ENCODE results near the gene RNASET2.
"Not testable (repeated sequence)": the region's sequence is repeated elsewhere in the genome, so short reads cannot be mapped to it uniquely, and the experiment has no call there.

The RNASET2 gene

GRCh38 chr6:166970091-166970490 lies 13.7 kb upstream of the RNASET2 start:
- DNase-seq: no peak
- ATAC-seq: no peak

DNA sequence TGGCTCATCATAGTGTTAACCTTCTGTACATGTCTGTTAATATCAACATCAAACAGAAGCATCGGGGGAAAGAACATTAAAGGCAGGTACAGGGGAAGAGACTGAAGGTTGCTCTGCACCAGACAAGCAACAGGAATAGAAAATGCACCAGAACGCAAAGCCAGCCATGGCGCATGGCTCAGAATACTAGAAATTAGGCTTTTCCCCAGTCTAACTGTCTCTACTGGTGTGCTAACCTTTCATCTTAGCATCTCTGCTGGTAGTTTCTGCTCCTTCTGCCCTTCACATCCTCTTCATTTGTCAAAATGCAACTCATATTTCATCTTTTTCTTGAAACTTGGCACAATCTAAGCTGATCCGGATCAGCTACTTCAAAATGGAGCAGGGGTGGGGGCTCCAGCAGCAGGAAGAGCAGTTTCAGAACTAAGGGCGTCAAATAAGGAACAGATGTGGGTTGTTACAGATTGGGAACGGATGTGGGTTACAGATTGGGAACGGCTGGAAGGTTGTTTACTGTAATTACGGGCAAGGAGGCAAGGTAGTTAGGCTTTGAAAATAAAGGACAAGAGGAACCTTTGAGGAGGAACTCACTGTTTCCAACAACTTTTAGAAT lies 13.1 kb upstream of the RNASET2 start:
- no peak for DNase-seq
- no peak for ATAC-seq

- ATAC-seq (no peak), DNase-seq (no peak)
Observed at GRCh38 chr6:166966268-166966667, 9.9 kb upstream of the RNASET2 start.

DNA sequence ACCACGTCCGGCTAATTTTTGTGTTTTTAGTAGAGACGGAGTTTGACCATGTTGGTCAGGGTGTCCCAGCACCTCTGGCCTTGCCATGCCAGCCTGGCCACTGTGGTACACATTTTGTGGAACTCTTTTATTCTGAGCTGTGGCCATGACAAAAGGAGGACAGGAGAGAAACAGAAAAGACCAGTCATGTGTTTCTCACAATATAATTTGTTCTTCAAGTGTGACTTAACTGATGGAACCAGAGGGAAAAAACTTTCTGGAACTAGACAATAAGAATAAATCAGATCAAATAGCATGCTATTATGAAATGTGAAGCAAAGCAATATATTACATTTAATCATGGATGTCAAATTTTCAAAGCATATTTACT lies 4.2 kb upstream of the RNASET2 start:
- DNase-seq (no peak), ATAC-seq (no peak)

- ATAC-seq (no peak), DNase-seq (no peak)
Observed at GRCh38 chr6:166959911-166960608, 3.7 kb upstream of the RNASET2 start.

- DNase-seq (peak; percentile 47), ATAC-seq (no peak)
Observed at GRCh38 chr6:166958926-166959861, 2.8 kb upstream of the RNASET2 start.

GRCh38 chr6:166957805-166958076 lies 1.4 kb upstream of the RNASET2 start:
- ATAC-seq (no peak), DNase-seq (no peak)

DNA sequence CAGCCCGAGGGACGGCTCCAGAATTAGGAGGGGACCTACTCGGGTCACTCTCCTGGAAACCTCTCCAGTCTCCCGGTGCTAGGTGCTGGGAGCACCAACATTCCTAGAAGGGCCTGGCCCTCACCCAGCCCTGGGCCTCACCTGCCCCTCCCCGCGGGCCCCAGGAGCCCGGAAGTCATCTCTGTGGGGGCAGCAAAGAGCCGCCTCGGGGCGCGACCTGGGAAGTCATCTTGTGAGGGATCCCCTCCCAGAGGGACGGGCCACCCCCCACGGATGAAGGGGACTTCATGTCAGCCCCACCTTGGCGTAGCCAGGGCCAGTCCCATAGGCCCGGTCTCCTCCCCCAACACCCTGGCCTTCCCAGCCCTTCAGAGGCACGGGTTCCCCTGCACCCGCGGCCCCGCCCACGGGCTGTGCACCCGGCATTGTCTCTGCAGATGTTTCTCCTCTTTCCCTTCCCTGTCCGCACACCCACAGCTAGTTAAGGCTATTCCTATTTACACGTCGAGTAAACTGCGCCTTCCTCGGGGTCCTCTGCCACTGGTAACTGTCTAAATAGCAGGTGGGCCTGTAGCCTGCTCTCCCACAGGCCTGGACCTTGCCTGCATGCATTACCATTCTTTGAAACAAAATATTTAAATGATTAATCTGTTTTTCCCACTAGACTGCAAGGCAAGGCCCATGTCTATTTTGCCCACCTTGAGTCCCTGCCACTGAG lies 896 bp upstream of the RNASET2 start:
- DNase-seq (peak; percentile 70), ATAC-seq (peak; percentile 24)

DNA sequence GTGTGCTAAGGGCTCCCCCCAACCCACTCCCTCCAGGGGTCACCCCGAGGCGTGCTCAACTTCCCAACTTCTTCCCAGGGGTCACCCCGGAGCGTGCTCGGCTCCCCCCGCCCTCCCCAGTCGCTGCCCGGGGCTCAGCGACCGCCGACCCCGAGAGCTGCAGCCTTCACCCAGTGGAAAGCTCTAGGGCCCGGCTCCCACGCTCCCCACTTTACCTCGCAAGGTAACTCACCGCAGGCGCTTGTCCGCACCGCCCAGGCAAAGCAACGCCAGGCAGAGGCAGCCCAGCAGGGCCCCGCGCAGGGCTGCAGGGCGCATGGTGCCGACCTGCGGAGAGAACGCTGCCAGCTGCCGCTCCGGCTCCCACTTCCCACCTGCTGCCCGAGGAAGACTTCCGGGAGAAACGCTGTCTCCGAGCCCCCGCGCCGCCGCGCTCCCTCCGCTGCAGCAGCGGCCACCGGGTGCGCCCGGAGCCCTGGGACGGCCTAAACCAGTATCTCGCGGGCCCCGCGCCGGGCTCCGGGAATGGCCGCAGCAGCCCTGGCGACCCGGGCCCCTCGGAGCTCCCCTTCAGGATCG lies 396 bp downstream of the RNASET2 start:
- DNase-seq (no peak), ATAC-seq (peak; percentile 7)

GRCh38 chr6:166955121-166955864 lies 1.1 kb downstream of the RNASET2 start:
- DNase-seq (peak; percentile 48), ATAC-seq (no peak)

- DNase-seq (no peak), ATAC-seq (no peak)
Observed at GRCh38 chr6:166954118-166954713, 2.1 kb downstream of the RNASET2 start.

DNA sequence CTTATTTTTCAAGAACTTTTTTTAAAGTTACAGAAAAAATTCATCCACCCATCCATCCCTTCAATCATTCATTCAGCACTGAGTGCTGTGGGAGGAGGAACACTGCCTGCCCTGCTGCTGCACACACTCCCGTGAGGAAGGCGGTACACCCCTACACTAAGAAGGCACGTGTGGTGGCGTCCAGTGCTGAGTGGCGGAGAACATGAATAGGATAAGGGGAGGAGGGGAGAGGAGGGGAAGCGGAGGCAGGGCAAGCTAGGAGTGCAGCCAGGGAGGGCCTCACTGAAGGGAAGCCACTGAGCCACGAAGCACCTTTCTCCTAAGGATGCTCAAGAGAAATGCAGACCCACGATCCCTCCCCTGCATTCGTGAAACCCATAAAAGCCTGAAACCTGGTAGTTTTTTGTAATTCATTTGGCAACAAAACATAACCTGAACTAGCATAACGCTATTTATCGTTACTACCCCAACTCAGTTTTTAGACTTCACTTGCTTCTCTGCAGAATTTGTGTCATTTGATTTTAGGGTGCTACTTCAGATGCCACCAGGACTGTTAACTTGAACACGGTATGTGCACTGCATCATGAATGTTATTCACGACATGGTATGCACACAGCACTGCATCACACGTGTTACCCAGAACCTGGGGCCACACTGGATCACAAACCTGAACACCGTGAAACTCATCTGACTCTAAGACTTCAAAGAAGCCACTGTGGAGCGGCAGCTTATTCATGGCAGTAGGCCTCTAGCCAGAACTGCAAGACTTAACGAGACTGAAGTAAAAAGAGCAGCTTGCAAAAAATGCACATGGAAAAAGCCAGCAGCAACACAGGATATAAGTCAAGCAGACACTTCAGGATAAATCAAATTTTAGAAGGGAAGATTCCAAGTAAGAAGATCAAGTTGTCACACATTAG lies 3.5 kb downstream of the RNASET2 start:
- DNase-seq (peak; percentile 18), ATAC-seq (no peak)

GRCh38 chr6:166952121-166952520 lies 4.2 kb downstream of the RNASET2 start:
- no peak for ATAC-seq
- DNase-seq: no peak

DNA sequence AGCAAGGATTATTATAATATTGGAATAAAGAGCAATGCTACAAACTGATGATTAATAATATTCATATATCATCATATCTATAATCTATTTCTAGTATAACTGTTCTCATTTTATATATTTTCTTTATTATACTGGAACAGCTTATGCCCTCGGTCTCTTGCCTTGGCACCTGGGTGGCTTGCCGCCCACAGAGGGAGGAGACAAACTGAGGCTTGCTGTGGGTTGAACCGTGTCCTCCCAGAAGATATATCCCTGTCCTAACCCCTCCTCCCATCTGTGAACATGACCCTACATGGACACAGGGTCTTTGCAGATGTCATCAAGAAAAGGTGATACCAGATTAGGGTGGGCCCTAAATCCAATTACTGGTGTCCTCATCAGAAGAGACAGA lies 4.7 kb downstream of the RNASET2 start:
- DNase-seq (no peak), ATAC-seq (no peak)

DNA sequence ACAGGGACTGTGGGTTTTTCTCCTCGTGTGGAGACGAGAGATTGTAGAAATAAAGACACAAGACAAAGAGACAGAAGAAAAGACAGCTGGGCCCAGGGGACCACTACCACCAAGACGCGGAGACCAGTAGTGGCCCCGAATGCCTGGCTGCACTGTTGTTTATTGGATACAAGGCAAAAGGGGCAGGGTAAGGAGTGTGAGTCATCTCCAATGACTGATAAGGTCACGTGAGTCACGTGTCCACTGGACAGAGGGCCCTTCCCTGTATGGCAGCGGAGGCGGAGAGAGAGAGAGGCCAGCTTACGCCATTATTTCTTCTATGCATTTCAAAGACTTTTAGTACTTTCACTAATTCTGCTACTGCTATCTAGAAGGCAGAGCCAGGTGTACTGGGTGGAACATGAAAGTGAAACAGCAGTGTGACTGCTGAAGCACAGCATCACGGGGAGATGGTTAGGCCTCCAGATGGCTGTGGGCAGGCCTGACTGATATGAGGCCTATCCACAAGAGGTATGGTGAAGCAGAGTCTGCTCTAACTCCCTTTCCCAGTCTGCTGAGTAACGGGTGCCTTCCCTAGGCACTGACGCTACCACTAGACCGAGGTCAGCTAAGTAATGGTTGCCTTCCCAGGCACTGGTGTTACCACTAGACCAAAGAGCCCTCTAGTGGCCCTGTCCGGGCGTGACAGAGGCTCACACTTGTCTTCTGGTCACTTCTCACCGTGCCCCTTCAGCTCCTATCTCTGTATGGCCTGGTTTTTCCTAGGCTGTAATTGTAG lies 5.3 kb downstream of the RNASET2 start:
- ATAC-seq: peak; percentile 94
- DNase-seq: peak; percentile 79

DNA sequence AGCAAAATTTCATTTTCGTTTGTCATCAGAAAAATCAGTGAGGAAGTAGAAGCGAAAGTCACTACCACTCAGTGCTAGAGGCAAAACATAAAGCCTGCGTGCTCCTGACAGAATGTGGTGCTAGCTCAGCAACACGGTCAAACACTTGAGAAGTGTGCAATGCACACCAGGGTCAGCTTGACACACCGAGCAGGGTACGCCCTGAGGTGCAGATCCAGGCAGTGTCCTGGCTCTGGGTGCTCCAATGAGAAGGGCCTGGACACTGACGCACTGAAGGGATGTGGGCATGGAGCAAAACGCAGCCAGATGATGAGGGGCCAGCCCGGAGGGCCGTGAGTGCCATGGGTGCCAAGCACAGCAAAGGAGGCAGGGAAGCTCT lies 5.9 kb downstream of the RNASET2 start:
- no peak for DNase-seq
- ATAC-seq: no peak

DNA sequence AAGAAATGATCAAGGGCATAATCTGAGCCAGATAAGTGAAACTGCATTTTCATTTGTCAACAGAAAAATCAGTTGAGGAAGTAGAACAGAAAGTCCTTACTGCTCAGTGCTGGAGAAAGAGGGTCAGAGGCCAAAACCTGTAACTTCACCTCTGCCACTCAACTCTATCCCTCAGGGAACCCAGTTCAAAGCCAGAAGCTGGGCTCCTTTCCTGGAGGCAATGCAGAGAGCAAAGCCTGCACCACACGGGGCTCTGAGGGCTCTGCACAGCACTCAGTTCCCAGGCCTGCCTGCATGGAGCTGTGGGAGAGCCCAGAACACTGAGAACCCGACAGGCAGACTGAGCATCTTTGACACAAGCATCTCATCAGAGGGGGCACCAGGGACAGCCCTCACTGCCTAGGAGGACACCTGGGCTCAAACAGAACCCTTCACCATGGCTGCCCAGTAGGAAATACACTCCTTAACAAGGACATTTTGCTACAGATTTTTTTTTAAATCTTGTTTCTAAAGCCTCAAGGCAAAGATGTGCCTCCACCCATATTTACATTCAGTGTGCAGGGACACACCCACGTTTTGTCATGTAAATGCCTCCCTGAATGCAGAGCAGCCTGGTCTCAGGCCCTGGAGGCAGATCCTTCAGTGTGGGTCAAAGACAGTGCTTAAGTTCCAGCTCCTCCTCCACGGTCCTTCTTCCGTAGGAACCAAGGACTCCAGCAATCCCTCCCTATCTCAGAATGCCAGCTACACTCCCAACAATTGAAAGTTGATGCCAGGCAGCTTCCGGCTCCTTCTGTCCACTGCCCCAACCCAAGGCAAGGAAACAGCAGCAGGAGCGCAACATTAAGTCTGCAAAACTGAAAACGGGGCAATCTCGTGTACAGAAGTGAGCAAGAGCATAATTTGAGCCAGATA lies 6.6 kb downstream of the RNASET2 start:
- ATAC-seq: no peak
- no peak for DNase-seq

DNA sequence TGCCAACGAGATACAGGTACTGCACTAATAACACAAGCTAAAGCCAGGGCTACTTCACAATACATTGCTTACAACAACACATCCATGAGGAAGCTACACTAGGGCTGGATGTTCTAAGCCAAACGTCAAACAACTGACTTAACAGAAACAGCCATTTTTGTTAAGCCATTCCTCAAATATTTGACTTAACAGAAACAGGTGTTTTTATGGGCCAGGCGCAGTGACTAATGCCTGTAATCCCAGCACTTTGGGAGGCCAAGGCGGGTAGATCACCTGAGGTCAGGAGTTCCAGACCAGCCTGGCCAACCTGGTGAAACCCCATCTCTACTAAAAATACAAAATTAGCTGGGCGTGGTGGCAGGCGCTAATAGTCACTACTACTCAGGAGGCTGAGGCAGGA lies 7.6 kb downstream of the RNASET2 start:
- not testable (repeated sequence) for DNase-seq, ATAC-seq
